ENCODE results near the gene EPHB2. TPM values are rescaled to one million over a fixed set of nuclear protein-coding genes. Genes with fewer than 3 reads are reported as not detected.

EPHB2 gene
- total and polyA plus RNA-seq, 12 donors = 0.15 to 5.0 (median 0.85) TPM

- no peak overlapping the region for H3K4me3 ChIP-seq
- DNase-seq = no peak
- H3K27me3 ChIP-seq = peaks cover 0 to 23% (median 4%) of the 10 kb centered on the region in 7 donors
- TF ChIP-seq CTCF (IDR thresholded peaks at IDR 0.05) = no peak
- 89 to 90% methylated on average over 1 of the region's 1 CpG for WGBS, 2 donors
- H3K27ac ChIP-seq = no peak overlapping the region
- ATAC-seq = no peak
- H3K36me3 ChIP-seq = no peaks in the 10 kb centered on the region
- H3K4me1 ChIP-seq = peaks cover 0 to 2% (median 0%) of the 10 kb centered on the region in 9 donors
- H3K9me3 ChIP-seq = no peaks in the 10 kb centered on the region
- intact Hi-C loops (cut with DNase I) = no loop called here
Measured at GRCh38 chr1:22729400-22729773, 18.7 kb downstream of the EPHB2 start.

GRCh38 chr1:22729912-22730311 lies 19.3 kb downstream of the EPHB2 start:
- Histone ChIP-seq H3K27ac (no peak overlapping the region), H3K4me1 (peaks cover 0 to 3% (median 0%) of the 10 kb centered on the region in 9 donors), H3K27me3 (peaks cover 0 to 17% (median 4%) of the 10 kb centered on the region in 7 donors), H3K9me3 (no peaks in the 10 kb centered on the region), H3K36me3 (no peaks in the 10 kb centered on the region), H3K4me3 (no peak overlapping the region)
- 76 to 77% methylated on average over 7 of the region's 7 CpGs for WGBS, 2 donors
- no peak for ATAC-seq
- intact Hi-C loops (cut with DNase I) = no loop called here
- no peak for DNase-seq
- TF ChIP-seq CTCF (IDR thresholded peaks at IDR 0.05) = no peak

DNA sequence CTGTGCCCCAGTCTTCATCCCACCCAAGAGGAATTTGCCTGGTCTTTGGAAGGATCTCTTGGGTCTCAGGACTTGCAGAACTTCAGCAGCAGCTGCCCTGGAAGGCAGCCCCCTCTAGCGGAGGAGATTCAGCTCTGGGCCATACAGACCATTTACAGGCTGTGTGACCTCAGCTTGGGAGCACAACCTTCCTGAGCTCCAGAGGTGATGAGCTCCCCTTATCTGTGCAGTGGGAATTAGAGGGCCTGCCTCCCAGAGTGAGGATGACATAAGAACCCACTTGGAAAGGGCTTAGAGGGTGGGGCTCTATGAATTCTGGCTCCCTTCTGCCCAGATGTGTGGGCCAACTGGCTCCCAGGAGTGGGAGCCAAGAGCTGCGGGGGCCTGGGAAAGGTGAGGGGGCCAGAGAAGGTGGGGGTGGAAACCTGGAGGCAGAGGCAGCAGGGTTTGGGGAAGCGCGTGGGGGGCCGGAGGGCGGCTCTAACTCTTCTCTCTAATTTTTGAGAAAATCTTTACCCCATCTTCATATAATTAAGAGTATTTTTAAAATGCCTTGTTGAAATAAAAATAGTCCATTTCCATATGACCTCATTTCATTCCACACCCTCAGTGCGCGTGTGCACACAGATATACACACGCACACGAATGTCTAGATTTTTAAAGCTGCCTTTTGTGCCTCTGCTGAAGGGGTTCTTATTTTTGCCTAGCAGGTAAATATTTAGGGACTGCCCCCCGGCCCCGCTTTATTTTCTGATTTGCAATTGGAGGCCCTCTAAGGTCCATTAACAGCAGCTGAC lies 21.5 kb downstream of the EPHB2 start:
- no peak overlapping the region for H3K4me3 ChIP-seq
- TF ChIP-seq CTCF (IDR thresholded peaks at IDR 0.05) = peak in 5 of 9 donors; percentile 13 to 29 (median 18)
- H3K4me1 ChIP-seq = peaks cover 0 to 10% (median 0%) of the 10 kb centered on the region in 9 donors
- WGBS, 2 donors = 71 to 75% methylated on average over 12 of the region's 12 CpGs
- ATAC-seq (peak in 2 of 8 donors; percentile 25 to 50), DNase-seq (no peak)
- peaks cover 0 to 7% (median 0%) of the 10 kb centered on the region in 7 donors for H3K27me3 ChIP-seq
- no peaks in the 10 kb centered on the region for H3K9me3 ChIP-seq
- no peaks in the 10 kb centered on the region for H3K36me3 ChIP-seq
- intact Hi-C loops (cut with DNase I) = no loop called here
- no peak overlapping the region for H3K27ac ChIP-seq

GRCh38 chr1:22733643-22734042 lies 23.0 kb downstream of the EPHB2 start:
- Histone ChIP-seq H3K9me3 (no peaks in the 10 kb centered on the region), H3K4me3 (no peak overlapping the region), H3K27ac (no peak overlapping the region), H3K36me3 (no peaks in the 10 kb centered on the region), H3K27me3 (no peaks in the 10 kb centered on the region), H3K4me1 (peaks cover 0 to 22% (median 0%) of the 10 kb centered on the region in 9 donors)
- 92% methylated on average over 8 of the region's 8 CpGs for WGBS, 2 donors
- TF ChIP-seq CTCF (IDR thresholded peaks at IDR 0.05) = no peak
- ATAC-seq (no peak), DNase-seq (no peak)
- intact Hi-C loops (cut with DNase I) = no loop called here
